CD14-positive monocyte (primary cell): ENCODE results near the gene HOXB4. TPM values are rescaled to one million over a fixed set of nuclear protein-coding genes. Genes with fewer than 3 reads are reported as not detected.

Experiments used
- DNase-seq, 3 donors: peaks; one replicate each; pipeline ENCODE4 v3.0.0-alpha.2; 2011 to 2022
- H2AFZ ChIP-seq: 2 replicates; pipeline ENCODE4 v1.6.0; 2012; ENCODE audit warnings: mild to moderate bottlenecking, low read depth, low read length, inconsistent platforms; ENCODE audit not compliant: insufficient read depth, poor library complexity, severe bottlenecking
- H3K27ac ChIP-seq, 2 donors: 1 replicate in 1 of 2; 2 replicates in 1 of 2; pipeline ENCODE4 v1.5.1; 2012 to 2013; ENCODE audit warnings: low read length in 2 of 2, control low read depth in 1 of 2, inconsistent platforms in 1 of 2, low read depth in 1 of 2, mild to moderate bottlenecking in 1 of 2
- H3K27me3 ChIP-seq, 2 donors: one replicate each; pipeline versions ENCODE4 v1.6.0 to v1.6.1; 2011 to 2013; ENCODE audit warnings: low read length in 2 of 2; ENCODE audit not compliant: control insufficient read depth in 2 of 2, insufficient read depth in 2 of 2
- H3K36me3 ChIP-seq, 2 donors: replicated peaks in 1 of 2; 1 replicate in 1 of 2; 2 replicates in 1 of 2; pipeline versions ENCODE4 v1.5.1 to v1.6.1; 2012 to 2013; ENCODE audit warnings: low read length in 2 of 2, control low read depth in 1 of 2, inconsistent platforms in 1 of 2, mild to moderate bottlenecking in 1 of 2; ENCODE audit not compliant: insufficient read depth in 2 of 2, control insufficient read depth in 1 of 2
- H3K4me1 ChIP-seq, 2 donors: 1 replicate in 1 of 2; 2 replicates in 1 of 2; pipeline versions ENCODE4 v1.5.1 to v1.6.1; 2012 to 2013; ENCODE audit warnings: low read length in 2 of 2, control low read depth in 1 of 2, inconsistent platforms in 1 of 2, mild to moderate bottlenecking in 1 of 2, moderate library complexity in 1 of 2; ENCODE audit not compliant: insufficient read depth in 2 of 2, control insufficient read depth in 1 of 2
- H3K4me2 ChIP-seq: replicated peaks from 2 replicates; pipeline ENCODE3; 2012; ENCODE audit warnings: low read length, moderate library complexity, mild to moderate bottlenecking; ENCODE audit not compliant: poor library complexity, severe bottlenecking; ENCODE audit errors: extremely low read depth
- H3K4me3 ChIP-seq, 3 experiments: fragments of 200-600 bp in 1 of 3; sonication (generic) in 1 of 3; replicated peaks in 1 of 3; 1 replicate in 2 of 3; 2 replicates in 1 of 3; pipeline ENCODE4 v1.5.1; 2011 to 2013; ENCODE audit warnings: low read length in 3 of 3, mild to moderate bottlenecking in 3 of 3, control low read depth in 2 of 3, low read depth in 2 of 3, inconsistent platforms in 1 of 3, moderate library complexity in 1 of 3
- H3K79me2 ChIP-seq: 2 replicates; pipeline ENCODE4 v1.6.0; 2012; ENCODE audit warnings: mild to moderate bottlenecking, control low read depth, inconsistent platforms, low read length, moderate library complexity; ENCODE audit not compliant: insufficient read depth
- H3K9ac ChIP-seq: 2 replicates; pipeline ENCODE4 v1.6.0; 2017; ENCODE audit warnings: low read length, mild to moderate bottlenecking; ENCODE audit not compliant: insufficient read depth, poor library complexity, severe bottlenecking
- H3K9me3 ChIP-seq, 2 donors: replicated peaks in 1 of 2; 1 replicate in 1 of 2; 2 replicates in 1 of 2; pipeline versions ENCODE4 v1.5.1 to v1.6.1; 2012 to 2013; ENCODE audit warnings: low read length in 2 of 2, control low read depth in 1 of 2; ENCODE audit not compliant: control insufficient read depth in 1 of 2, insufficient read depth in 1 of 2
- H4K20me1 ChIP-seq: 2 replicates; pipeline ENCODE4 v1.6.0; 2012; ENCODE audit warnings: mild to moderate bottlenecking, low read length, control low read depth, moderate library complexity; ENCODE audit not compliant: insufficient read depth
- H3K27ac Mint-ChIP-seq, 7 donors: one replicate each; pipeline ENCODE4 v1.8.0; 2020; ENCODE audit warnings: mild to moderate bottlenecking in 7 of 7, mixed read lengths in 7 of 7, moderate library complexity in 6 of 7, inconsistent platforms in 2 of 7
- H3K27me3 Mint-ChIP-seq, 3 donors: one replicate each; pipeline ENCODE4 v1.8.0; 2021 to 2022; ENCODE audit warnings: low read depth in 3 of 3, mild to moderate bottlenecking in 3 of 3, mixed read lengths in 3 of 3, moderate library complexity in 3 of 3, inconsistent platforms in 1 of 3
- H3K36me3 Mint-ChIP-seq, 2 donors: one replicate each; pipeline ENCODE4 v1.8.0; 2020; ENCODE audit warnings: mixed read lengths in 2 of 2, inconsistent platforms in 1 of 2, mild to moderate bottlenecking in 1 of 2
- H3K4me1 Mint-ChIP-seq: one replicate; pipeline ENCODE4 v1.8.0; 2020; ENCODE audit warnings: mild to moderate bottlenecking, mixed read lengths
- H3K4me3 Mint-ChIP-seq, 2 donors: one replicate each; pipeline ENCODE4 v1.8.0; 2020; ENCODE audit warnings: mild to moderate bottlenecking in 2 of 2, mixed read lengths in 2 of 2, moderate library complexity in 1 of 2
- H3K9me3 Mint-ChIP-seq, 7 donors: one replicate each; pipeline ENCODE4 v1.8.0; 2020 to 2022; ENCODE audit warnings: mixed read lengths in 7 of 7, mild to moderate bottlenecking in 6 of 7, moderate library complexity in 6 of 7, inconsistent platforms in 2 of 7
- WGBS: methylation state at CpG from one replicate; pipeline ENCODE4 v1.1.5; 2013; ENCODE audit warnings: missing lambda C conversion rate; ENCODE audit not compliant: insufficient coverage; 5-methylcytosine and 5-hydroxymethylcytosine counted together
- intact Hi-C, 2 donors: fragments of 100-400 bp; cut with micrococcal nuclease; formaldehyde crosslinking; loops; one replicate each; pipeline versions ENCODE4 v1.15.0 to v1.15.1; 2023
- polyA plus RNA-seq, 3 donors: library from polyadenylated mRNA; depleted of rRNA in 1 of 3; unstranded in 2 of 3; stranded (reverse) in 1 of 3; fragments of 300-500 nt in 2 of 3; fragments of >200 nt in 1 of 3; fragmentation: Illumina TruSeq in 2 of 3; gene quantifications; 1 replicate in 2 of 3; 2 replicates in 1 of 3; pipeline ENCODE4 v1.2.3, GENCODE V29; 2012 to 2021
- TF ChIP-seq, protein P1 (sequence below): fragments of 200-600 bp; IDR thresholded peaks from one replicate; pipeline ENCODE4 v1.8.0; 2022; ENCODE audit warnings: antibody characterized with exemption, mild to moderate bottlenecking

The HOXB4 gene
- polyA plus RNA-seq, 3 donors, result 0.16 TPM; not detected in 2

DNA sequence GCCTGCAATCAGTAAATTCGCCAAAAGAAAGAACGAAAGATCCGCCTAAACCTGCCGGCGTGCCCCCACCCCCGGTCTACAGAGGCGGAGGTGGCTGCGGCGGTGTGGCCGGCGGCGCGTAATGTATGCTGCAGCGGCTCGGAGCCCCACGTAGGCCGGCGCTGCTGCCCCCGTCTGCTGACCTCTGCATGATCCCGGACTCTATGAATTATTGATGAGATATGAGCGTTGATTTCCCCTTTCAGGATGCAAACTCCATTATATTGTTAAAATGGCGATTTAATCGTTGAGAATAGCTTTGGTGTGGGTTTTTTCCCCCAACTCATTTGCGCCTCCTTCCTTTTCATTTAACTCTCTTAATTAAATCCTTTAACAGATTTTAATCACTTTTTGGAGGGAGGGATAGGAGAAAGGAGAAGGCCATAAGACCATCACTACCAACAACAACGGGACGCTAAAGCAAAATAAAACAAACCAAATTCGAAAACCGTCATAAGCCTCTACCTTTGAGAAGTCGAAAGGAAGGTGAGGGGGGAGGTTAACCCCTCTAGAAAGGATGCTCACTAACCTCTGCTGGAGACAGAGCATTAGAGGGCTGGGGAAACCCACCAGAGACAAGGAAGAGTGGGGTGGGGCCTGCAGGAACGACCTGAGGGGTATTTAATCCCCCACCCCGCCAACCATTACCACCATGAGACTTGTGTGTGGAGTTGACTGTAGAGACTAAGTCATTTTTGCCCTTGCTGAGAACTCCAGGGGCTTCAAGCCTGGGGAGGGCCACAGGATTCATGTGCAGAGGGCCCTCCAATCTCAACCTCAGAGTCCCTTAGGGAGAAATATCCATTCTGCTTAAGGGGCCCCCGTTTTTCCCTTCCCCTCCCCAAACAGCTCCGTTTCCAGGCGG is 8.5 kb upstream of the HOXB4 start:
- peaks cover 0 to 22% of the 10 kb centered on the region in 2 donors for H3K9me3 ChIP-seq
- DNase-seq, result no peak
- no peak overlapping the region for H3K27ac Mint-ChIP-seq
- H3K4me1 ChIP-seq, result peaks cover 32 to 52% of the 10 kb centered on the region in 2 donors
- peak overlapping the region; percentile 95 for H3K4me2 ChIP-seq
- H3K4me3 Mint-ChIP-seq, result peak overlapping the region; percentile 97 to 99
- H3K9me3 Mint-ChIP-seq, result peaks cover 0 to 33% (median 18%) of the 10 kb centered on the region in 7 donors
- TF ChIP-seq, protein P1, sequence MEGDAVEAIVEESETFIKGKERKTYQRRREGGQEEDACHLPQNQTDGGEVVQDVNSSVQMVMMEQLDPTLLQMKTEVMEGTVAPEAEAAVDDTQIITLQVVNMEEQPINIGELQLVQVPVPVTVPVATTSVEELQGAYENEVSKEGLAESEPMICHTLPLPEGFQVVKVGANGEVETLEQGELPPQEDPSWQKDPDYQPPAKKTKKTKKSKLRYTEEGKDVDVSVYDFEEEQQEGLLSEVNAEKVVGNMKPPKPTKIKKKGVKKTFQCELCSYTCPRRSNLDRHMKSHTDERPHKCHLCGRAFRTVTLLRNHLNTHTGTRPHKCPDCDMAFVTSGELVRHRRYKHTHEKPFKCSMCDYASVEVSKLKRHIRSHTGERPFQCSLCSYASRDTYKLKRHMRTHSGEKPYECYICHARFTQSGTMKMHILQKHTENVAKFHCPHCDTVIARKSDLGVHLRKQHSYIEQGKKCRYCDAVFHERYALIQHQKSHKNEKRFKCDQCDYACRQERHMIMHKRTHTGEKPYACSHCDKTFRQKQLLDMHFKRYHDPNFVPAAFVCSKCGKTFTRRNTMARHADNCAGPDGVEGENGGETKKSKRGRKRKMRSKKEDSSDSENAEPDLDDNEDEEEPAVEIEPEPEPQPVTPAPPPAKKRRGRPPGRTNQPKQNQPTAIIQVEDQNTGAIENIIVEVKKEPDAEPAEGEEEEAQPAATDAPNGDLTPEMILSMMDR, result no peak
- no peak overlapping the region for H3K9ac ChIP-seq
- H3K27ac ChIP-seq, result no peak overlapping the region
- peaks cover 56% of the 10 kb centered on the region for H3K4me1 Mint-ChIP-seq
- intact Hi-C loops, result no loop called here
- peaks cover 11 to 43% of the 10 kb centered on the region in 2 donors for H3K36me3 Mint-ChIP-seq
- no peaks in the 10 kb centered on the region for H3K36me3 ChIP-seq
- H3K4me3 ChIP-seq, result peak overlapping the region; percentile 51 to 83 (median 70)
- peaks cover 98 to 100% (median 99%) of the 10 kb centered on the region in 3 donors for H3K27me3 Mint-ChIP-seq
- peaks cover 90 to 99% of the 10 kb centered on the region in 2 donors for H3K27me3 ChIP-seq
- WGBS, result 1% methylated on average over 13 of the region's 34 CpGs
- no peaks in the 10 kb centered on the region for H4K20me1 ChIP-seq
- no peaks in the 10 kb centered on the region for H3K79me2 ChIP-seq
- peak overlapping the region; percentile 78 for H2AFZ ChIP-seq

DNA sequence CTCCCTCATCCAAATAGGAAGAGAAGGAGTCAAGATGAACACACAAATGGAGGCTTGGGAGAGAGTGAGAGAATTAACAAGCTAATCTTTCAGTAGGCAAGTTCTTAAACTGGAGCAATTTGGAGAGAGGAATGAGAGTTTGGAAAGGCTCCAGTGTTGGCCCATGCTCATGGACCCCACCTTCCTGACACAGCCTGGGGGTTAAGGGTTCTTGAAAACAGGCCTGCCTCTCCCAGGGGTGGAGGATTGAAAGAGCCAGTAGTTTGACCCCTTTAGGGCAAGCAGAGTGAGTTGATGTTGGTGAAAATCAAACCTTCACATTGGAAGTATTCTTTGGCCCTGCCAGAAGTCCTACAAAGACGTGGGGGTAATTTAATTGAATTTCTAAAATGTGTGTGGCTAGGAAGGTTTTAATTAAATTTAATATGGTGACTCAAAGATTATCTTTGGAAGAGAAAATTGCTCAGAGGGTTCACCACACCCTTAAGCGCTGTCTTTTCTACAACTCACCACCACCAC is 6.1 kb upstream of the HOXB4 start:
- Mint-ChIP-seq H3K36me3 (peaks cover 14 to 33% of the 10 kb centered on the region in 2 donors), H3K4me3 (peak overlapping the region in 1 of 2 donors; percentile 99), H3K27ac (no peak overlapping the region), H3K27me3 (peaks cover 97 to 100% (median 98%) of the 10 kb centered on the region in 3 donors), H3K4me1 (peaks cover 53% of the 10 kb centered on the region), H3K9me3 (peaks cover 0 to 36% (median 28%) of the 10 kb centered on the region in 7 donors)
- Histone ChIP-seq H3K4me3 (no peak overlapping the region), H3K4me1 (peaks cover 33 to 46% of the 10 kb centered on the region in 2 donors), H2AFZ (no peak overlapping the region), H3K27me3 (peaks cover 92 to 99% of the 10 kb centered on the region in 2 donors), H3K9me3 (peaks cover 0 to 18% of the 10 kb centered on the region in 2 donors), H4K20me1 (no peaks in the 10 kb centered on the region), H3K36me3 (no peaks in the 10 kb centered on the region), H3K9ac (no peak overlapping the region), H3K79me2 (no peaks in the 10 kb centered on the region), H3K4me2 (no peak overlapping the region), H3K27ac (no peak overlapping the region)
- no CpG with 5 or more reads among the region's 2 CpGs for whole genome bisulfite sequencing
- no peak for DNase-seq
- intact Hi-C loops, result no loop called here
- TF ChIP-seq, protein P1, result no peak
